ENCODE results near the gene PIH1D1.

GRCh38 chr19:49415102-49415809 lies 36.4 kb downstream of the PIH1D1 start:
- no peak for TF ChIP-seq CTCF (conservative IDR thresholded peaks at IDR 0.05; ENCODE audit: low read length)
- TF ChIP-seq EZH2phosphoT487 (IDR thresholded peaks at IDR 0.05; ENCODE audit: borderline replicate concordance): no peak

Data from Loucy (cell line).